HepG2 (cell line): Measurements from ENCODE around the gene ZMYND8. TPM values are rescaled to one million over a fixed set of nuclear protein-coding genes. Genes with fewer than 3 reads are reported as not detected.
A peak's percentile ranks its signal among the peaks of the same experiment; 100 is the strongest.

Experiments used
- ATF1 ChIP-seq: IDR thresholded peaks from 2 replicates; pipeline ENCODE4 v1.6.1; 2016; ENCODE audit warnings: mild to moderate bottlenecking, control low read depth
- GPN1 ChIP-seq: sonication (generic); formaldehyde crosslinking; IDR thresholded peaks from 2 replicates; pipeline ENCODE4 v1.5.1; 2020; ENCODE audit warnings: missing genetic modification reagents, borderline replicate concordance
- HOXD1 ChIP-seq: sonication (generic); formaldehyde crosslinking; IDR thresholded peaks from 2 replicates; pipeline ENCODE4 v1.5.0; 2020; ENCODE audit warnings: missing genetic modification reagents
- KDM1A ChIP-seq: IDR thresholded peaks from 2 replicates; pipeline ENCODE4 v1.6.1; 2016; ENCODE audit warnings: missing compliant biosample characterization
- KLF13 ChIP-seq: sonication (generic); formaldehyde crosslinking; IDR thresholded peaks from 2 replicates; pipeline ENCODE4 v1.4.0; 2020; ENCODE audit warnings: mild to moderate bottlenecking, missing genetic modification reagents
- MBD4 ChIP-seq: IDR thresholded peaks from 2 replicates; pipeline ENCODE4 v1.6.1; 2012; ENCODE audit warnings: low read length, inconsistent platforms, borderline replicate concordance
- NR2F1 ChIP-seq, 2 experiments: fragments of 450-650 bp in 1 of 2; formaldehyde crosslinking in 1 of 2; IDR thresholded peaks; 2 replicates each; pipeline versions ENCODE4 v1.5.0 to v1.6.1; 2016 to 2020; ENCODE audit warnings: mild to moderate bottlenecking in 1 of 2, missing compliant biosample characterization in 1 of 2, missing genetic modification reagents in 1 of 2, moderate library complexity in 1 of 2
- POGZ ChIP-seq: sonication (generic); formaldehyde crosslinking; IDR thresholded peaks from 2 replicates; pipeline ENCODE4 v1.4.0; 2020; ENCODE audit warnings: mild to moderate bottlenecking, missing genetic modification reagents
- PPARG ChIP-seq: conservative IDR thresholded peaks from 2 replicates; pipeline ENCODE4 v1.6.1; 2016; ENCODE audit warnings: missing biosample characterization, missing genetic modification reagents
- SOX13 ChIP-seq, 3 experiments: fragments of 450-650 bp in 1 of 3; sonication (generic) in 1 of 3; formaldehyde crosslinking in 1 of 3; IDR thresholded peaks in 2 of 3; conservative IDR thresholded peaks in 1 of 3; 2 replicates each; pipeline versions ENCODE4 v1.5.0 to v1.6.1; 2016 to 2020; ENCODE audit warnings: antibody characterized with exemption in 1 of 3, mild to moderate bottlenecking in 1 of 3, missing compliant biosample characterization in 1 of 3, missing genetic modification reagents in 1 of 3, moderate library complexity in 1 of 3
- SOX6 ChIP-seq, 2 experiments: fragments of 450-650 bp in 1 of 2; sonication (generic) in 1 of 2; formaldehyde crosslinking in 1 of 2; IDR thresholded peaks; 2 replicates each; pipeline versions ENCODE4 v1.4.0 to v1.6.1; 2017 to 2020; ENCODE audit warnings: antibody characterized with exemption in 1 of 2, mild to moderate bottlenecking in 1 of 2, missing genetic modification reagents in 1 of 2
- ZBTB26 ChIP-seq: IDR thresholded peaks from 2 replicates; pipeline ENCODE4 v1.6.1; 2016; ENCODE audit warnings: missing compliant biosample characterization, missing genetic modification reagents, borderline replicate concordance
- ZBTB43 ChIP-seq: sonication (generic); formaldehyde crosslinking; conservative IDR thresholded peaks from 2 replicates; pipeline ENCODE4 v1.4.0; 2020; ENCODE audit warnings: missing genetic modification reagents
- ZFP62 ChIP-seq: sonication (generic); formaldehyde crosslinking; IDR thresholded peaks from 2 replicates; pipeline ENCODE4 v1.4.0; 2020; ENCODE audit warnings: missing genetic modification reagents
- ZMYM2 ChIP-seq: sonication (generic); formaldehyde crosslinking; IDR thresholded peaks from 2 replicates; pipeline ENCODE4 v1.8.0; 2022; ENCODE audit warnings: mild to moderate bottlenecking, missing genetic modification reagents
- ZMYM3 ChIP-seq: sonication (generic); formaldehyde crosslinking; IDR thresholded peaks from 2 replicates; pipeline ENCODE4 v1.5.1; 2020; ENCODE audit warnings: mild to moderate bottlenecking, missing genetic modification reagents
- ZNF460 ChIP-seq: sonication (generic); formaldehyde crosslinking; IDR thresholded peaks from 2 replicates; pipeline ENCODE4 v1.5.1; 2020; ENCODE audit warnings: missing genetic modification reagents, mild to moderate bottlenecking, borderline replicate concordance
- ZNF556 ChIP-seq: sonication (generic); formaldehyde crosslinking; IDR thresholded peaks from 2 replicates; pipeline ENCODE4 v1.4.0; 2020; ENCODE audit warnings: mild to moderate bottlenecking, missing genetic modification reagents, borderline replicate concordance
- ZNF569 ChIP-seq: sonication (generic); formaldehyde crosslinking; IDR thresholded peaks from 2 replicates; pipeline ENCODE4 v1.5.0; 2020; ENCODE audit warnings: mild to moderate bottlenecking, missing genetic modification reagents, moderate library complexity, borderline replicate concordance
- ZNF660 ChIP-seq: sonication (generic); formaldehyde crosslinking; IDR thresholded peaks from 2 replicates; pipeline ENCODE4 v1.5.1; 2020; ENCODE audit warnings: mild to moderate bottlenecking, low read depth, missing genetic modification reagents, borderline replicate concordance
- ZNF770 ChIP-seq: sonication (generic); formaldehyde crosslinking; IDR thresholded peaks from 2 replicates; pipeline ENCODE4 v1.5.0; 2020; ENCODE audit warnings: mild to moderate bottlenecking, missing genetic modification reagents
- polyA plus RNA-seq, 8 experiments: library from polyadenylated mRNA; depleted of rRNA in 3 of 8; stranded (reverse) in 7 of 8; unstranded in 1 of 8; fragments of >200 nt; fragmentation: Illumina TruSeq in 4 of 8; extraction: Trizol in 4 of 8; gene quantifications; 2 replicates each; pipeline versions ENCODE4 v1.2.1 to v1.2.3, GENCODE V29; 2011 to 2016; ENCODE audit warnings: low read depth in 4 of 8, missing spikeins in 1 of 8, mixed read lengths in 1 of 8; ENCODE audit not compliant: insufficient read depth in 1 of 8
- total RNA-seq, 5 experiments: library from RNA; depleted of rRNA; stranded (reverse); fragments of >200 nt; fragmentation: Illumina TruSeq; extraction: Trizol; gene quantifications; 2 replicates each; pipeline ENCODE4 v1.2.3, GENCODE V29; 2016; ENCODE audit warnings: low read depth in 1 of 5

Gene ZMYND8
- total and polyA plus RNA-seq, 2 of the 13 experiments (the other 11 are each of a cell fraction or from before 2014, with no cell fraction given) = 53.9 to 84.7 TPM

- TF ChIP-seq ZBTB43 (CRISPR knock-in tag) = no peak
- no peak for TF ChIP-seq SOX6 (IDR thresholded peaks at IDR 0.05)
- peak; percentile 41; the same call in 1 of the 2 replicates for TF ChIP-seq SOX6 (CRISPR knock-in tag; IDR thresholded peaks at IDR 0.05)
- no peak for TF ChIP-seq GPN1 (CRISPR knock-in tag)
- 0 out of 2 replicates have a peak, but pooled peaks have one; percentile 46 for TF ChIP-seq ZMYM2 (CRISPR knock-in tag)
- 0 out of 2 replicates have a peak, but pooled peaks have one; percentile 37 for TF ChIP-seq POGZ (CRISPR knock-in tag)
- peak; percentile 71; the same call in 1 of the 2 replicates for TF ChIP-seq ZMYM3 (CRISPR knock-in tag)
- no peak for TF ChIP-seq HOXD1
- peak in 1 of 2 experiments; percentile 25; a peak in 1 of 4 replicates for TF ChIP-seq NR2F1 (CRISPR knock-in tag; IDR thresholded peaks at IDR 0.05)
- TF ChIP-seq SOX13 (IDR thresholded peaks at IDR 0.05) = no peak
- TF ChIP-seq SOX13 (CRISPR knock-in tag; conservative IDR thresholded peaks at IDR 0.05 in 1 of 2, IDR thresholded peaks at IDR 0.05 in 1 of 2) = 0 out of 4 replicates have a peak, but pooled peaks of 1 of the 2 experiments have one; percentile 9
- peak; percentile 78 for TF ChIP-seq ZNF460 (CRISPR knock-in tag)
- peak; percentile 98 for TF ChIP-seq ZNF770 (CRISPR knock-in tag)
- no peak for TF ChIP-seq PPARG (CRISPR knock-in tag)
- no peak for TF ChIP-seq ZFP62 (CRISPR knock-in tag)
- TF ChIP-seq ZNF660 (CRISPR knock-in tag) = no peak
- TF ChIP-seq KLF13 (CRISPR knock-in tag) = no peak
- TF ChIP-seq ZNF569 (CRISPR knock-in tag) = no peak
- TF ChIP-seq ZNF556 (CRISPR knock-in tag) = no peak
- peak; percentile 87 for TF ChIP-seq ZBTB26 (CRISPR knock-in tag)
- TF ChIP-seq MBD4 = no peak
- no peak for TF ChIP-seq ATF1
- peak; percentile 71; the same call in 1 of the 2 replicates for TF ChIP-seq KDM1A
Measured at GRCh38 chr20:47327711-47328110, 28.8 kb downstream of the ZMYND8 start (continued).
